GM12801 (cell line): ENCODE measurements around the gene PRR11.

Experiments
- TF ChIP-seq, protein P1 (sequence below): IDR thresholded peaks from one replicate; pipeline ENCODE4 v1.5.1; 2011; ENCODE audit warnings: control low read depth; ENCODE audit not compliant: insufficient read length; ENCODE audit errors: extremely low read depth

The PRR11 gene

DNA sequence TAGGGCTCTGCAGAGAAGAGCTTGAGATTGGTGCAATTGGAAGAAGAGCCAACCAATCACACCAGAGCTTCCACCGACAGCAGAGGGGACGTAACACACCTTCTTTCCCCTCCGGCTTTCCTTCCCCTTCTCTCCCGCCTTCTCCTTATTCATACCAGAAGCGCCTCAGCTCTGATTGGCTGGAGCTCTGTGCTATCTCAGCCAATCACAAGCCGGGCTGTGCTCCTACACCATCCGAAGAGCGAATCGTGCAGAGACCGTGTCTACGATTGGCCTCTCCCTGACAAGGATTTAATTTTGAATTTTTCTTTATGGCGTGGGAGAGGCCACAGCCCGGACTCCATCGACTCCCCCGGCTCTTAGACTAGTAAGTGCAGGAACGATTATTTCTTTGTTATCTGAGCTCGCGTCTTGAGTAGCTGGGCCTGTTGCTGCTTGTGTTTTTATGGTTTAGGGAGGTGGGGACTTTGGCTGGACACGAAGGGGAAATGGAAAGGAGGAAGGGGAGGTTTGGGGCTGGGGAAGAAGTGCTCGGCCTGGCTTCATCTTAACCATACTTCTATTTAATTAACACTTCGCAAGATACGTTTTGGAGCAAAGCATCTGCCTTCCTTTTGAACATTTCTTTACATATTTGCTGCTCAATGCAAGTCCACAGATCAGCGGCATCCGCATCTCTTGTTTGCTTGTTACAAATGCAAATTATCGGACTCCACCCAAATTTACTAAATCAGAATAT is at the start of gene PRR11:
TSS of gene PRR11 (plus strand) at position 308 of the 739 bp plus-strand sequence. CDS start 14,007 bp downstream, outside the sequence.
- TF ChIP-seq, protein P1, sequence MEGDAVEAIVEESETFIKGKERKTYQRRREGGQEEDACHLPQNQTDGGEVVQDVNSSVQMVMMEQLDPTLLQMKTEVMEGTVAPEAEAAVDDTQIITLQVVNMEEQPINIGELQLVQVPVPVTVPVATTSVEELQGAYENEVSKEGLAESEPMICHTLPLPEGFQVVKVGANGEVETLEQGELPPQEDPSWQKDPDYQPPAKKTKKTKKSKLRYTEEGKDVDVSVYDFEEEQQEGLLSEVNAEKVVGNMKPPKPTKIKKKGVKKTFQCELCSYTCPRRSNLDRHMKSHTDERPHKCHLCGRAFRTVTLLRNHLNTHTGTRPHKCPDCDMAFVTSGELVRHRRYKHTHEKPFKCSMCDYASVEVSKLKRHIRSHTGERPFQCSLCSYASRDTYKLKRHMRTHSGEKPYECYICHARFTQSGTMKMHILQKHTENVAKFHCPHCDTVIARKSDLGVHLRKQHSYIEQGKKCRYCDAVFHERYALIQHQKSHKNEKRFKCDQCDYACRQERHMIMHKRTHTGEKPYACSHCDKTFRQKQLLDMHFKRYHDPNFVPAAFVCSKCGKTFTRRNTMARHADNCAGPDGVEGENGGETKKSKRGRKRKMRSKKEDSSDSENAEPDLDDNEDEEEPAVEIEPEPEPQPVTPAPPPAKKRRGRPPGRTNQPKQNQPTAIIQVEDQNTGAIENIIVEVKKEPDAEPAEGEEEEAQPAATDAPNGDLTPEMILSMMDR: no peak

DNA sequence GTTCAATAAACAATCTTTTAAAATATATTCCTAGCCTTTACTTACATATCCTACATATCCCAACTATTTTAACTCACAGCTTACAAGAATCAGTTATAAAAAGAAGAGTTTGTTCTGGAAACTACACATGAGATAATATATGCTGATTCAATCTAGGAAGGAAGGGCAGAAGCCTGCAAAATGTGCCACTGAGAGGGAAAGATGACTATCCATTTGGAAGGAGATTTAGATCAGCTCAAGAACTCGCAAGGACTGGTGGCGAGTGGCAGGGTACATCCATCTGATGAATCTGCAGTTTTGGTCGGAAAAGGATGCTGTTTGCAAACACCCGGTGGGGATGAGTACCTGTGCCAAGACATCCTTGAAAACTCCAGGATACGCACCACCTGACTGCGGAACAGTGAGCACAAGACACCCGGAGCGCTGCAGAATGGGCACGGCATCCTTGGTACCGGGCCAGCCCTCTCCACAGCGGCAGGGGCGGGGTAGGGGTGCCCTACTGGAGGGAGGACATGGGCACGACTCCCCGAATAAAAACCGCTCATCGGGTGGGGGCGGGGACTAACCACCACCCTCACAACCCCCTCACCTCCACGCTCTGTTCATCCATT is 49.6 kb upstream of the PRR11 start:
- TF ChIP-seq, protein P1: no peak

DNA sequence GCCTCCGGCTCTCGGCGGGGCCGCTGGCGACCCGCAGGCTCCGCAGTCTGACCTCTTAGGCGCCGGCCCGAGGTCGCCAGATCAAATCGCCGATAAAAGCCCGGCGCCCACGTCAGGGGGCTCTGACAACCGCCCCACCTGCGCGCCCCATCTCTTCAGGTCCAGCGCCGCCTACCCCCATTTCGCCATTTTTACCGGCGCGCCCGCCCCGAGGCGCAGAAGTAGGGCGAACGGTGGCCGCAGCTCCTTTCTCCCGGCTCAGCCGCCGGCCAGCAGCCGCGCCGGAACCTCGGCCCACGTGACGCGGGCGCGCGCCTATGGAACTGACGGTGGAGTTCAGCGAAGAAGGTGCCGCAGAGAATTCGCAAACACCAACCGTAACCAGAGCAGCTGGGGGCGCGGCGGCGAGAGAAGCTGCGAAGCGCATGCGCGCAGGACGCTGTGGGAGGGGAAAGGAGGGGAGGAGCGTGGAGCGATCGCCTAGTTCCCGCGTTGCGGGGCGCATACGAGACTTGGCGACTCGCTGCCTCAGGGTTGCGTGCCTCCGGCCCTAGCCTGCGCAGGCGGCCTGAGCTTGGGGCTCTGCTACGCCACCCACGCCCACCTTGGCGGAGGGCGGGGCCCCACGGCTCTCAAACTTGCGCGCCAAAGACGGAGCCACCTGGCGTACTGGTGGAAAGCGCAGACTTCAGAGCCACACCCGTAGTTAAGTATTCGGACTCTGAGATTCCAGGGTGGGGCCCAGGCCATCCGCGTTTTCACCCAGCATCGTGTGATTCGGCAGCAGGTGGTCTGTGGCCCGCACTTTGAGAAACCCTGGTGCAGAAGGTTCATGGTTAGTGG is 48.9 kb upstream of the PRR11 start, which contains the start of gene TRIM37:
TSS of gene TRIM37 (minus strand) at position 418 of the 843 bp plus-strand sequence. CDS start 419 bp downstream, outside the sequence.
- TF ChIP-seq, protein P1: no peak

DNA sequence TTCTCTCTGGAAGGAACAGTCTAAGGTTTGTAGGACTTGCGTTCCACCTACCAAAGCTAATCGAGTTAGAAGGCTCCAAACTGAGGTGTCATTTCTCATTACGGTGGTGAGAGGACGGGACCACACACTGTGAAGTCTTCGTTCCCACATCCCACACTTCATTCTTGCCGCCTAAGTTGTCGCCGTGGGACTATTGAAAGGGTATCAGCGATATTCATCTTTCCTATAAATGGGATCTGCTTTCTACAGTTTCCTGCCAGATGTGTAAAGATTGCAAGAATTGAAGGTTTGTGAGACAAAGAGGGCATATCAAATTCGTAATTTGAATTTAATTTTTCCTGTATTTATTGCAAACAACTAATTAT is 48.3 kb upstream of the PRR11 start:
- TF ChIP-seq, protein P1: no peak

DNA sequence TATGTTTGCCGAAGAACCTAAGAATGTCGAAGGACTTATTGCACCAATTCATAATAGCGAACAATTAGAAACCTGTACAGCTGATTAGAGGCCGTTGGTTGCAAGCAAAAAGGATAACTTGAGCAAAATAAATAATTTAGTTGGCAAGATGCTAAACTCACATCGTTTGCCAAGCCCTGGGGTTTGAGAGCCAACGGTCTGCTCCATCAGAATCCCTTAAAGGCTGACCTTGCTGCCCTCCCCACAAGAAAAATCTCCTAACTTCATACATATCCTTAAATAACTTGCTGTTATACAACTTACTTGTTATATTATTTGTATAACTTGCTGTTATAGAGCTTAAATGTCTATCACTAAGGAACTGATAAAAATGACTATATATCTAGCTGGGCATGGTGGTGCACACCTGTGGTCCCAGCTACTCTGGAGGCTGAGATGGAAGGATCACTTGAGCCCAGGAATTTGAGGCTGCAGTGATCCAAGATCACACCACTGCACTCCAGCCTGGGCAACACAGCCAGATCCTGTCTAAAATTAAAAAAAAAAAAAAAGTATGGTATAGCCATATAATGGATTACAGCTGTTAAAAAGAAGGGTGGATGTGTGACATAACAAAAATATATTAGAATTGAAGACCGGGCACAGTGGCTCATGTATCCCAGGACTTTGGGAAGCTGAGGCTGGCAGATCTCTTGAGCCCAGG is 47.0 kb upstream of the PRR11 start:
- TF ChIP-seq, protein P1: no peak

DNA sequence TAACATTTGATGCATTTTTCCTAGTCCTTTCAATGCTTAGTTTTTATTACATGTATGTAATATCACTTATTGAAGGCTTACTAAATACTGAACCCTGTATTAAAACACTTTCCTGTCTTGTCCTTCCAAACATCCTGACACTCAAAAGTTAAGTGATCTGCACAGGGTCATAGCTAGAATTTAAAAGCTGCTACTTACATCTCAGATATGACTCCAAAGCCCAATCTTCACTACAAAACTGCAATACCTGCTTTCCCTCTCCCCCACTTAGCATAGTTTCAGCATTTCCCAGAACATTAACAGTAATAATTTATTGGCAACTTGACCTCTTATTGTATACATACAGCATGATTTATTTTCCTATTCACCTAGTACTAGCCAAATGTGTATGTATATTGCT is 44.6 kb upstream of the PRR11 start:
- TF ChIP-seq, protein P1: no peak
